ENCODE data around the gene ZNF747. TPM values are rescaled to one million over a fixed set of nuclear protein-coding genes. Genes with fewer than 3 reads are reported as not detected.

ZNF747 gene
- total RNA-seq, 1 donor from 2014 or later = 5.2 TPM

- peak overlapping the region; percentile 74 for H3K4me3 ChIP-seq (ENCODE audit: insufficient read depth, low read depth, low read length)
- peak overlapping the region; percentile 79 for H3K9ac ChIP-seq (ENCODE audit: low read length)
- Mint-ChIP-seq H3K4me3 (ENCODE audit: unreplicated experiment) (peak overlapping the region; percentile 88), H3K4me1 (ENCODE audit: low read depth, unreplicated experiment) (peaks cover 3% of the 10 kb centered on the region), H3K27me3 (ENCODE audit: low read depth, unreplicated experiment) (peaks cover 9% of the 10 kb centered on the region), H3K27ac (ENCODE audit: unreplicated experiment) (peak overlapping the region; percentile 91), H3K9me3 (ENCODE audit: unreplicated experiment) (no peaks in the 10 kb centered on the region), H3K36me3 (ENCODE audit: low read depth, unreplicated experiment) (no peaks in the 10 kb centered on the region)
- no peak for TF ChIP-seq EZH2 (IDR thresholded peaks at IDR 0.05; ENCODE audit: insufficient read depth, low read length)
- TF ChIP-seq CTCF (IDR thresholded peaks at IDR 0.05; ENCODE audit: insufficient read depth, low read depth, low read length) = no peak
- DNase-seq (ENCODE audit: low read depth) (no peak), FAIRE-seq (no peak)
- H3K79me2 ChIP-seq (ENCODE audit: insufficient read depth, low read length) = no peaks in the 10 kb centered on the region
- peak overlapping the region; percentile 91 for H3K4me2 ChIP-seq (ENCODE audit: low read length)
- no peaks in the 10 kb centered on the region for H3K36me3 ChIP-seq (ENCODE audit: insufficient read depth, low read length)
- H3K27me3 ChIP-seq (ENCODE audit: insufficient read depth, low read length) = no peaks in the 10 kb centered on the region
- H3K4me1 ChIP-seq (ENCODE audit: insufficient read depth, low read length) = peaks cover 6% of the 10 kb centered on the region
- H3K9me3 ChIP-seq (ENCODE audit: insufficient read depth, low read depth, low read length) = no peaks in the 10 kb centered on the region
- peak overlapping the region; percentile 69 for H2AFZ ChIP-seq (ENCODE audit: low read depth, low read length)
- H3K27ac ChIP-seq (ENCODE audit: low read depth, low read length) = peak overlapping the region; percentile 65
- H4K20me1 ChIP-seq (ENCODE audit: insufficient read depth, low read length) = no peaks in the 10 kb centered on the region
Observed at GRCh38 chr16:30570636-30571444, 36.2 kb upstream of the ZNF747 start.

- Histone ChIP-seq H3K4me1 (ENCODE audit: insufficient read depth, low read length) (peaks cover 6% of the 10 kb centered on the region), H3K9me3 (ENCODE audit: insufficient read depth, low read depth, low read length) (no peaks in the 10 kb centered on the region), H3K4me3 (ENCODE audit: insufficient read depth, low read depth, low read length) (no peak overlapping the region), H3K79me2 (ENCODE audit: insufficient read depth, low read length) (no peaks in the 10 kb centered on the region), H3K4me2 (ENCODE audit: low read length) (no peak overlapping the region), H3K27ac (ENCODE audit: low read depth, low read length) (no peak overlapping the region), H2AFZ (ENCODE audit: low read depth, low read length) (no peak overlapping the region), H3K9ac (ENCODE audit: low read length) (no peak overlapping the region), H3K27me3 (ENCODE audit: insufficient read depth, low read length) (no peaks in the 10 kb centered on the region), H4K20me1 (ENCODE audit: insufficient read depth, low read length) (no peaks in the 10 kb centered on the region), H3K36me3 (ENCODE audit: insufficient read depth, low read length) (no peaks in the 10 kb centered on the region)
- TF ChIP-seq EZH2 (IDR thresholded peaks at IDR 0.05; ENCODE audit: insufficient read depth, low read length) = no peak
- TF ChIP-seq CTCF (IDR thresholded peaks at IDR 0.05; ENCODE audit: insufficient read depth, low read depth, low read length) = no peak
- peaks cover 3% of the 10 kb centered on the region for H3K4me1 Mint-ChIP-seq (ENCODE audit: low read depth, unreplicated experiment)
- no peaks in the 10 kb centered on the region for H3K36me3 Mint-ChIP-seq (ENCODE audit: low read depth, unreplicated experiment)
- no peak overlapping the region for H3K4me3 Mint-ChIP-seq (ENCODE audit: unreplicated experiment)
- no peak for FAIRE-seq
- DNase-seq (ENCODE audit: low read depth) = no peak
- H3K27me3 Mint-ChIP-seq (ENCODE audit: low read depth, unreplicated experiment) = peaks cover 15% of the 10 kb centered on the region
- H3K9me3 Mint-ChIP-seq (ENCODE audit: unreplicated experiment) = no peaks in the 10 kb centered on the region
- no peak overlapping the region for H3K27ac Mint-ChIP-seq (ENCODE audit: unreplicated experiment)
Observed at GRCh38 chr16:30569746-30570635, 35.3 kb upstream of the ZNF747 start.

Data from astrocyte (in vitro differentiated cells and primary cell).